H9 (cell line): ENCODE results near the gene FERMT2. TPM values are rescaled to one million over a fixed set of nuclear protein-coding genes. Genes with fewer than 3 reads are reported as not detected.

ENCODE experiments used
- DNase-seq: peaks from one replicate; pipeline ENCODE4 v3.0.0-alpha.2; 2017
- H2AFZ ChIP-seq: one replicate; pipeline ENCODE4 v1.6.1; 2013; ENCODE audit warnings: mild to moderate bottlenecking, low read length, control low read depth, moderate library complexity
- H2AK5ac ChIP-seq: 2 replicates; pipeline ENCODE4 v1.6.1; 2013; ENCODE audit warnings: low read length, control low read depth, mixed read lengths; ENCODE audit not compliant: insufficient read length
- H2BK120ac ChIP-seq: one replicate; pipeline ENCODE4 v1.6.1; 2013; ENCODE audit warnings: low read depth, mild to moderate bottlenecking, low read length, control low read depth, inconsistent platforms; ENCODE audit not compliant: poor library complexity, severe bottlenecking
- H2BK12ac ChIP-seq: 2 replicates; pipeline ENCODE4 v1.6.1; 2013; ENCODE audit warnings: low read length, control low read depth, mixed read lengths, low read depth; ENCODE audit not compliant: insufficient read length
- H2BK15ac ChIP-seq: 2 replicates; pipeline ENCODE4 v1.6.1; 2013; ENCODE audit warnings: low read depth, low read length, control low read depth
- H2BK20ac ChIP-seq: one replicate; pipeline ENCODE4 v1.6.1; 2013; ENCODE audit warnings: low read depth, mild to moderate bottlenecking, low read length, control low read depth, inconsistent platforms; ENCODE audit not compliant: poor library complexity, severe bottlenecking
- H2BK5ac ChIP-seq: 2 replicates; pipeline ENCODE4 v1.6.1; 2013; ENCODE audit warnings: low read length, control low read depth, mixed read lengths; ENCODE audit not compliant: insufficient read length
- H3K14ac ChIP-seq: 2 replicates; pipeline ENCODE4 v1.6.1; 2013; ENCODE audit warnings: low read length, control low read depth; ENCODE audit not compliant: insufficient read depth
- H3K18ac ChIP-seq: 2 replicates; pipeline ENCODE4 v1.6.1; 2013; ENCODE audit warnings: low read depth, mild to moderate bottlenecking, mixed read lengths, low read length, control low read depth; ENCODE audit not compliant: insufficient read length
- H3K23ac ChIP-seq: 2 replicates; pipeline ENCODE4 v1.6.1; 2013; ENCODE audit warnings: low read length, control low read depth, mixed read lengths, low read depth; ENCODE audit not compliant: insufficient read length
- H3K23me2 ChIP-seq: 2 replicates; pipeline ENCODE4 v1.6.1; 2013; ENCODE audit warnings: low read depth, mild to moderate bottlenecking, mixed read lengths, low read length, control low read depth; ENCODE audit not compliant: insufficient read length, poor library complexity, severe bottlenecking
- H3K27ac ChIP-seq: 2 replicates; pipeline ENCODE4 v1.5.1; 2013; ENCODE audit warnings: low read length, control low read depth, mixed read lengths, low read depth; ENCODE audit not compliant: insufficient read length
- H3K27me3 ChIP-seq: 2 replicates; pipeline ENCODE4 v1.6.1; 2013; ENCODE audit warnings: low read length, control low read depth, inconsistent platforms; ENCODE audit not compliant: insufficient read depth
- H3K4ac ChIP-seq: 2 replicates; pipeline ENCODE4 v1.6.1; 2013; ENCODE audit warnings: low read depth, mild to moderate bottlenecking, control low read depth, inconsistent platforms, low read length, moderate library complexity
- H3K4me1 ChIP-seq: 2 replicates; pipeline ENCODE4 v1.6.1; 2013; ENCODE audit warnings: low read length, control low read depth, inconsistent platforms; ENCODE audit not compliant: insufficient read depth
- H3K4me2 ChIP-seq: 2 replicates; pipeline ENCODE4 v1.6.1; 2013; ENCODE audit warnings: low read length, control low read depth, mixed read lengths; ENCODE audit not compliant: insufficient read length, insufficient read depth
- H3K56ac ChIP-seq: 2 replicates; pipeline ENCODE4 v1.6.1; 2013; ENCODE audit warnings: low read depth, mild to moderate bottlenecking, mixed read lengths, low read length, control low read depth; ENCODE audit not compliant: insufficient read length
- H3K79me1 ChIP-seq: 2 replicates; pipeline ENCODE4 v1.6.1; 2013; ENCODE audit warnings: low read depth, mild to moderate bottlenecking, moderate library complexity, low read length, control low read depth, inconsistent platforms; ENCODE audit not compliant: insufficient read depth, poor library complexity, severe bottlenecking
- H3K79me2 ChIP-seq: 2 replicates; pipeline ENCODE4 v1.6.1; 2013; ENCODE audit warnings: low read length, control low read depth, inconsistent platforms; ENCODE audit not compliant: insufficient read depth
- H3K9ac ChIP-seq: 2 replicates; pipeline ENCODE4 v1.6.1; 2013; ENCODE audit warnings: low read length, control low read depth, mixed read lengths; ENCODE audit not compliant: insufficient read length; ENCODE audit errors: extremely low read depth
- H3K9me3 ChIP-seq: one replicate; pipeline ENCODE4 v1.6.1; 2013; ENCODE audit warnings: low read depth, low read length, inconsistent platforms; ENCODE audit not compliant: control insufficient read depth
- H3T11ph ChIP-seq: one replicate; pipeline ENCODE4 v1.6.1; 2013; ENCODE audit warnings: mild to moderate bottlenecking, low read length, control low read depth, inconsistent platforms
- H4K20me1 ChIP-seq: one replicate; pipeline ENCODE4 v1.6.1; 2013; ENCODE audit not compliant: control insufficient read depth, insufficient read length, insufficient read depth
- H4K5ac ChIP-seq: 2 replicates; pipeline ENCODE4 v1.6.1; 2013; ENCODE audit warnings: low read depth, mild to moderate bottlenecking, mixed read lengths, low read length, control low read depth; ENCODE audit not compliant: insufficient read length
- H4K8ac ChIP-seq: replicated peaks from 2 replicates; pipeline ENCODE4 v1.6.1; 2013; ENCODE audit warnings: low read length, control low read depth, mixed read lengths, low read depth; ENCODE audit not compliant: insufficient read length
- H4K91ac ChIP-seq: 2 replicates; pipeline ENCODE4 v1.6.1; 2013; ENCODE audit warnings: low read depth, mild to moderate bottlenecking, moderate library complexity, mixed read lengths, low read length, control low read depth; ENCODE audit not compliant: insufficient read length
- H3K27ac Mint-ChIP-seq, 3 experiments: 2 replicates in 2 of 3; 3 replicates in 1 of 3; pipeline ENCODE4 v1.8.0; 2020 to 2021; ENCODE audit warnings: mixed read lengths in 3 of 3, mild to moderate bottlenecking in 1 of 3, moderate library complexity in 1 of 3
- H3K27me3 Mint-ChIP-seq: 2 replicates; pipeline ENCODE4 v1.8.0; 2021; ENCODE audit warnings: low read depth, mild to moderate bottlenecking, moderate library complexity, mixed read lengths
- H3K36me3 Mint-ChIP-seq, 3 experiments: 2 replicates in 2 of 3; 3 replicates in 1 of 3; pipeline ENCODE4 v1.8.0; 2020 to 2021; ENCODE audit warnings: low read depth in 3 of 3, mixed read lengths in 3 of 3; ENCODE audit not compliant: insufficient read depth in 1 of 3
- H3K4me1 Mint-ChIP-seq, 2 experiments: 2 replicates each; pipeline ENCODE4 v1.8.0; 2020; ENCODE audit warnings: mixed read lengths in 2 of 2
- H3K4me3 Mint-ChIP-seq, 2 experiments: 2 replicates in 1 of 2; 3 replicates in 1 of 2; pipeline ENCODE4 v1.8.0; 2020 to 2021; ENCODE audit warnings: mild to moderate bottlenecking in 2 of 2, mixed read lengths in 2 of 2, moderate library complexity in 1 of 2
- H3K9me3 Mint-ChIP-seq, 2 experiments: 2 replicates in 1 of 2; 3 replicates in 1 of 2; pipeline ENCODE4 v1.8.0; 2020; ENCODE audit warnings: mild to moderate bottlenecking in 2 of 2, mixed read lengths in 2 of 2, moderate library complexity in 1 of 2
- WGBS: extraction: QIAGEN DNeasy Blood & Tissue Kit; methylation state at CpG from one replicate; pipeline ENCODE4 v1.1.7; 2013; ENCODE audit warnings: missing lambda C conversion rate, low lambda C conversion rate, mixed read lengths; ENCODE audit not compliant: insufficient read length; ENCODE audit errors: extremely low coverage; 5-methylcytosine and 5-hydroxymethylcytosine counted together
- total RNA-seq: library from RNA; stranded (reverse); gene quantifications from 2 replicates; pipeline ENCODE4 v1.2.1, GENCODE V29; 2021
- TF ChIP-seq, protein P1 (sequence below): fragments of 200-600 bp; sonication (generic); conservative IDR thresholded peaks from 3 replicates; pipeline ENCODE4 v1.8.0; 2021; ENCODE audit warnings: antibody characterized with exemption, mild to moderate bottlenecking

The FERMT2 gene
- total RNA-seq, 1 experiment from 2014 or later: 128 TPM

DNA sequence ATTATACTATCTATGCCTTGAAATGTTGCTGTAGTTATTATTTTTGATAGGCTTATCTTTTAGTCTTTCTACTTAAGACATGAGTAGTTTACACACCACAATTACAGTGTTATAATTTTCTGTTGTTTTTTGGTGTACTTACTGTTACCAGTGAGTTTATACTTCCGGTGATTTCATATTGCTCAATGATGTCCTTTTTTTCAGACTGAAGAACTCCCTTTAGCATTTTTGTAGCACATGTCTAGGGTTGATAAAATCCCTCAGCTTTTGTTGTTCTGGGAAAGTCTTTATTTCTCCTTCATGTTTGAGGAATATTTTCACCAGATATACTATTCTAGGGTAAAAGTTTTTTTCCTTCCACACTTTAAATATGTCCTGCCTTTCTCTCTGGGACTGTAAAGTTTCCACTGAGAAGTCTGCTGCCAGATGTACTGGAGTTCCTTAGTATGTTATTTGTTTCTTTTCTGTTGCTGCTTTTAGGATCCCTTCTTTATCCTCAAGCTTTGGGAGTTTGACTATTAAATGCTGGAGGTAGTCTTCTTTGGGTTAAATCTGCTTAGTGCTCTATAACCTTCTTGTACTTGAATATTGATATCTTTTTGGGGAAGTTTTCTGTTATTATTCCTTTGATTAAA, 41.5 kb upstream of the FERMT2 start:
- no peak overlapping the region for H3T11ph ChIP-seq
- H3K23ac ChIP-seq: no peak overlapping the region
- H2AFZ ChIP-seq: no peak overlapping the region
- H3K9me3 ChIP-seq: no peaks in the 10 kb centered on the region
- no peak overlapping the region for H2BK12ac ChIP-seq
- no peaks in the 10 kb centered on the region for H3K4me1 Mint-ChIP-seq
- no peak overlapping the region for H3K18ac ChIP-seq
- no peak overlapping the region for H4K5ac ChIP-seq
- no peaks in the 10 kb centered on the region for H3K79me2 ChIP-seq
- H3K9ac ChIP-seq: no peak overlapping the region
- no peak for DNase-seq
- WGBS: no CpG with 5 or more reads among the region's 1 CpG
- H3K27ac Mint-ChIP-seq: no peak overlapping the region
- no peaks in the 10 kb centered on the region for H3K27me3 ChIP-seq
- H3K36me3 Mint-ChIP-seq: no peaks in the 10 kb centered on the region; a peak in 1 of 7 replicates
- no peaks in the 10 kb centered on the region for H3K27me3 Mint-ChIP-seq
- H3K4me1 ChIP-seq: no peaks in the 10 kb centered on the region
- no peak overlapping the region for H3K14ac ChIP-seq
- H3K23me2 ChIP-seq: no peaks in the 10 kb centered on the region
- H3K9me3 Mint-ChIP-seq: no peaks in the 10 kb centered on the region
- no peaks in the 10 kb centered on the region for H4K20me1 ChIP-seq
- H2AK5ac ChIP-seq: no peak overlapping the region
- no peak overlapping the region for H3K56ac ChIP-seq
- H2BK20ac ChIP-seq: no peak overlapping the region
- no peak overlapping the region for H4K91ac ChIP-seq
- H3K4me2 ChIP-seq: no peak overlapping the region
- no peak overlapping the region for H2BK5ac ChIP-seq
- no peak overlapping the region for H3K4me3 Mint-ChIP-seq
- TF ChIP-seq, protein P1, sequence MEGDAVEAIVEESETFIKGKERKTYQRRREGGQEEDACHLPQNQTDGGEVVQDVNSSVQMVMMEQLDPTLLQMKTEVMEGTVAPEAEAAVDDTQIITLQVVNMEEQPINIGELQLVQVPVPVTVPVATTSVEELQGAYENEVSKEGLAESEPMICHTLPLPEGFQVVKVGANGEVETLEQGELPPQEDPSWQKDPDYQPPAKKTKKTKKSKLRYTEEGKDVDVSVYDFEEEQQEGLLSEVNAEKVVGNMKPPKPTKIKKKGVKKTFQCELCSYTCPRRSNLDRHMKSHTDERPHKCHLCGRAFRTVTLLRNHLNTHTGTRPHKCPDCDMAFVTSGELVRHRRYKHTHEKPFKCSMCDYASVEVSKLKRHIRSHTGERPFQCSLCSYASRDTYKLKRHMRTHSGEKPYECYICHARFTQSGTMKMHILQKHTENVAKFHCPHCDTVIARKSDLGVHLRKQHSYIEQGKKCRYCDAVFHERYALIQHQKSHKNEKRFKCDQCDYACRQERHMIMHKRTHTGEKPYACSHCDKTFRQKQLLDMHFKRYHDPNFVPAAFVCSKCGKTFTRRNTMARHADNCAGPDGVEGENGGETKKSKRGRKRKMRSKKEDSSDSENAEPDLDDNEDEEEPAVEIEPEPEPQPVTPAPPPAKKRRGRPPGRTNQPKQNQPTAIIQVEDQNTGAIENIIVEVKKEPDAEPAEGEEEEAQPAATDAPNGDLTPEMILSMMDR: no peak
- H4K8ac ChIP-seq: no peak overlapping the region
- no peak overlapping the region for H3K27ac ChIP-seq
- no peak overlapping the region for H2BK15ac ChIP-seq
- no peak overlapping the region for H3K4ac ChIP-seq
- no peaks in the 10 kb centered on the region for H3K79me1 ChIP-seq
- no peak overlapping the region for H2BK120ac ChIP-seq
